ENCODE measurements around the gene GORASP1. TPM values are rescaled to one million over a fixed set of nuclear protein-coding genes. Genes with fewer than 3 reads are reported as not detected.
A peak's percentile ranks its signal among the peaks of the same experiment; 100 is the strongest.

Gene GORASP1
- total RNA-seq, 1 experiment from 2014 or later: 33.3 TPM

DNA sequence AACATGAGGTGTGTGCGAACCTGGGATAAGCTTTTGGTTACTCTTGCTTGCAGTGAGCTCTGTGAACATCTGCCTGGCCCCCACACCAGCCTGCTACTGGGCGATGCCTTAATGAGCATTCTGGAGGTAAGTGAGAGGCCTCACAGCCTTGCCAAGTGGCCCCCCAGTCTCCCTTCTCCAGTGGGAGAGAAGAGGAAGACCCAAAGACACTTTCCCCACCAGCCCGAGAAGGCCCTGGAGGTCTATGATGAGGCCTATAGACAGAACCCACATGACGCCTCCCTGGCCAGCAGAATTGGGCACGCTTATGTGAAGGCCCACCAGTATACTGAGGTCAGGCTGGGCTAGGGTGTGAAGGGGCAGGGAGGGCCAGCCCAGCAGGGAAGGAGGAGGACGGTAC is 22.6 kb upstream of the GORASP1 start:
- no peak for DNase-seq (ENCODE audit: low read depth)
- in situ Hi-C loops (cut with HindIII; ENCODE audit: low pct_unique_long_range_greater_than_20kb, low sequenced_read_pairs): no loop called here

DNA sequence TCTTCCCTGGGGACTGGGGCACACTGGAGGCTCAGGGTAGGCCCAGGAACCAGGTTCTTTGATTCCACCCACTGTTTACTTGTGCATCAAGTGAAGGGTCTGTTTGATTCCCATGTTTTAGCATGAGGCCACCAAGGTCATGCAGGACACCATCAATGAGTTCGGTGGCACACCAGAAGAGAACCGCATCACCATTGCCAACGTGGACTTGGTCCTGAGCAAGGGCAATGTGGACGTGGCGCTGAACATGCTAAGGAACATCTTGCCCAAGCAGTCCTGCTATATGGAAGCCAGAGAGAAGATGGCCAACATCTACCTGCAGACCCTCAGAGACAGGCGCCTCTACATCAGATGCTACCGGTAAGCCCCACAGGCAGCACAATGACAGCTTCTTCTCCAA is 21.5 kb upstream of the GORASP1 start:
- DNase-seq (ENCODE audit: low read depth): no peak
- in situ Hi-C loops (cut with HindIII; ENCODE audit: low pct_unique_long_range_greater_than_20kb, low sequenced_read_pairs): no loop called here

GRCh38 chr3:39127908-39128304 is 20.5 kb upstream of the GORASP1 start:
- in situ Hi-C loops (cut with HindIII; ENCODE audit: low pct_unique_long_range_greater_than_20kb, low sequenced_read_pairs): no loop called here
- DNase-seq (ENCODE audit: low read depth): no peak

GRCh38 chr3:39127269-39127907 is 20.0 kb upstream of the GORASP1 start:
- DNase-seq (ENCODE audit: low read depth): no peak
- in situ Hi-C loops (cut with HindIII; ENCODE audit: low pct_unique_long_range_greater_than_20kb, low sequenced_read_pairs): no loop called here

- DNase-seq (ENCODE audit: low read depth): peak; percentile 28
- in situ Hi-C loops (cut with HindIII; ENCODE audit: low pct_unique_long_range_greater_than_20kb, low sequenced_read_pairs): no loop called here
Measured at GRCh38 chr3:39126532-39127071, 19.2 kb upstream of the GORASP1 start.

DNA sequence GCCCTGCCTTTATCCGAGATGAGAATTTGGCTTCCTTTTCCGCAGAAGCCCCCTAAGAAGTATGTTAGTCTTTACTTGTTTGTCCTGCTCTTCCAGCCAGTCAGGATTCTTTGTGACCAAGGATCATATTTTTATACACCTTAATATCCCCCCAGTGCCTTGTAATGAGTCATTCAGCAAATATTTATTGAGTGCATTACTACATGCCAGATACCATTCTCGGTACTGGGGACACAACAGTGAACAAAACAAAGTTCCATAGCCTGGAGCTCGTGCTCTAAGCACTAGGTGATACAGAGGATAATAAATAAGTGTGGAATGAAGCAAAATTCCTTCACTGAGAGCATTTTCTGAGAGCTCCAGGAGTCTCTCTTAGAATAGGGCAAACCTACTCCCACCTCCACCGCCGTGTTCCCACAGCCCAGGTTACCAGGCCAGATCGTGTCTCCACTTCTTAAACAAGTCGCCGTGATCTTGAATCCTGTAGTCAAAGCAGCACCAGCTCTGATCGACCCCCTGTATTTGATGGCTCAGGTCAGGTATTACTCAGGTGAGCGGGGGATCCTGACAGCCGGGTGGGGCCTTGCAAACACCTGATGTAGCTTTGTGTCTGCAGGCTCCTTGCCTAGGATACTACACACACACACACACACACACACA is 18.5 kb upstream of the GORASP1 start:
- in situ Hi-C loops (cut with HindIII; ENCODE audit: low pct_unique_long_range_greater_than_20kb, low sequenced_read_pairs): no loop called here

GRCh38 chr3:39124876-39125840 is 17.7 kb upstream of the GORASP1 start:
- DNase-seq (ENCODE audit: low read depth): no peak
- in situ Hi-C loops (cut with HindIII; ENCODE audit: low pct_unique_long_range_greater_than_20kb, low sequenced_read_pairs): no loop called here

More for the DNA sequence above, 18.5 kb upstream of the GORASP1 start:
- peak; percentile 26 for DNase-seq (ENCODE audit: low read depth)

DNA sequence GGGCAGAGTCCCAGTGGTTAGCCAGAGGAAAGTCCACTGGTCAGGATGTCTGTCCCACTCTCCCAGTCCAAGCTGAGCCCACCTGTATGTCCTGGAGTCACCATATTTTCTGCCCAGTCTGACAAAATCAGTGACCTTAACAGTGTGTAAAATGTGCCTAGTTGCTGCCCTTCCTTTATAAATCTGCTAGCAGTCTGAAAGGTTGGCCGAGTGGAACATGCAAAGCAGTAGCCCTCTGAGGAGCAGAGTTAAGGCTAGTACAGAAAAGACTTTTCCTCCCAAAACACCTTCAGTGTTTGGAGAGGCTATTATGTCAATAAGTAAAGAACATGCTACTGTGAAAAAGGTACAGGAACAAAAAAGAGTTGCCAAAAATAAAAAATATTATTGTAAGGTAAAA is 15.4 kb upstream of the GORASP1 start:
- in situ Hi-C loops (cut with HindIII; ENCODE audit: low pct_unique_long_range_greater_than_20kb, low sequenced_read_pairs): no loop called here
- DNase-seq (ENCODE audit: low read depth): no peak

- in situ Hi-C loops (cut with HindIII; ENCODE audit: low pct_unique_long_range_greater_than_20kb, low sequenced_read_pairs): no loop called here
- DNase-seq (ENCODE audit: low read depth): no peak
Measured at GRCh38 chr3:39121621-39122020, 14.2 kb upstream of the GORASP1 start.

DNA sequence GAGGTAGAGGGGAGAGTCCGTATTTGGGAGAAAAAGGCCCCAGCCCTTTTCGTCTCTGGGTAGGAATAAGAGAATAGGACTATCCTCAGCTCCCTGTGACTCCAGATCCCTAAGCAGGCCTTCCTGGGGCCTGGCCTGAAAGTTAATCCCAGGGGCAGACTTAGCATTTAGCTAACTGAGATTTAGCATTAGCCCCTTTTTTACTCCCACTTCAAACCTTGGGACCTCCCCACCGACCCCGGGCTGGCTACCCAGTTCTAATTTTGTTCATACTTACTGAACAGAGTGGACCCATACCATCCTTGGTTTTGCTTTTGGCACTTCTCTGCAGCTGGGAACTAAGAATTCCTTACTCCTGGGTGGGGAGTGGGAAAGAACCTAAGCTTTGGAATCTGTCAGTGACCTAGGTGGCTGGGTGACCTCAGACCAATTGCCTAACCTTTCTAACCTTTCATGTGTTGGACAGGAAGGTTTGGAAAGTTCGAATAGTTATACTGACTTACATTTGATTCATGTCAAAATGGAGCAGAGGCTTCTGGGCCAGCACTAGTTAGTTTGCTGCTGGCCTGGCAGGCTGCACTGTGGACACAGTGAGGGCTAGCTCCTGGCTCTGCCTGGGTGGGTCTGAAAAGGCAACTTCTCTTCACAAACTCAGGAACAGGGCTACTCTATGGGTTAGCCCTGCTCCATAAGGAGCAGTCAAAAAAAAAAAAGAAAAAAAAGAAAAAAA is 11.7 kb upstream of the GORASP1 start:
- in situ Hi-C loops (cut with HindIII; ENCODE audit: low pct_unique_long_range_greater_than_20kb, low sequenced_read_pairs): no loop called here

DNA sequence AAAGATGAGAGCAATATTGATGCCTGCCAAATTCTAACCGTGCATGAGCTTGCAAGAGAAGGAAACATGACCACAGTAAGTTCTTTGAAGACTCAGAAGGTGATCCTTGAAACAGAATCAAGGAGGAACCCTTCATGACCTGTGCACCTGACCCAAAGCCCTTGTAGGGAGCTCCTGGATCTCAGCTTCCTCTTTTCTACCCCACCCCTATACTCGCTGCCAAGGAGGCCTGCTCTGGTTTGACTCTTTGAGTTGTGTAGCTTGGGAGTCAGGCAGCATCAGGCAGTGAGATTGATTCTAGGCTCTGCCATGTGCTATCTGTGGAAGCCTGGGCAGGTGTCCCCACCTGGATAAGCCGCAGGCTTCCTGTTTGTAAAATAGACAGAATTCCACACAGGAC is 10.7 kb upstream of the GORASP1 start:
- no peak for DNase-seq (ENCODE audit: low read depth)
- in situ Hi-C loops (cut with HindIII; ENCODE audit: low pct_unique_long_range_greater_than_20kb, low sequenced_read_pairs): no loop called here

More for the DNA sequence above, 11.7 kb upstream of the GORASP1 start:
- DNase-seq (ENCODE audit: low read depth): no peak

DNA sequence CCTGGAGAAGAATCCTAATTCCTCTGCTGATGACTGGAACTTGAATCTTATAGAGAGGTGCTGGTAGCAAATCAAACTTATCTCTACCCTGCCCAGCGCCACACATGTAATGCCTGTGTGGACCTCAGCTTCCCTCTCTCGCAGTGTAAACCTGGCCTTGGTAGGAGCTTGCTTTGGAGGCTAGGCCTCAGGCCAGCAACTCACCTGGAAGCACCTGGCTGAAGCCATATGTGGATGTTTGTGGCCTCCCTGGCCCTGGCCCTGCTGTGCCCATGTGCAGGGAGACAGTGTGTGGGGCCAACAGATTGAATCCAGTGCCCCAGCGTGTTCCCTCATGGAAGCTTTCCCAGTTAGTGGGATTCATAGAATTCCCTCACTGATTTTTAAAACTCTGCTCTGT is 8.4 kb upstream of the GORASP1 start:
- in situ Hi-C loops (cut with HindIII; ENCODE audit: low pct_unique_long_range_greater_than_20kb, low sequenced_read_pairs): no loop called here
- no peak for DNase-seq (ENCODE audit: low read depth)

DNA sequence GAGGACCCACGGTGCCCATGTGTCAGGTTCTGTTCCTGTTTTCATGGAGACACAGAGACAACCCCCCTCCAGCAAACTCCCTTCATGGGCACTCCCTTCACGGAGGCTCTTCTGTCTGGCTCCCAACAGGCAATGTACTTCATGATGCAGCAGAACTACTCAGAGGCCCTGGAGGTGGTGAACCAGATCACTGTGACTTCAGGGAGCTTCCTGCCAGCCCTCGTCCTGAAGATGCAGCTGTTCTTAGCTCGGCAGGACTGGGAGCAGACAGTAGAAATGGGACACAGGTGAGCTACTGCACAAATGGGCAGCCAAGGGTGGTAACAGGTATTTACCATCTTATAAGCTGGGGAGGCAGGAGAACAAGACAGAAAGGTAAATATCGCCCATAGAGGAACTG is 7.0 kb upstream of the GORASP1 start:
- in situ Hi-C loops (cut with HindIII; ENCODE audit: low pct_unique_long_range_greater_than_20kb, low sequenced_read_pairs): no loop called here
- no peak for DNase-seq (ENCODE audit: low read depth)

- in situ Hi-C loops (cut with HindIII; ENCODE audit: low pct_unique_long_range_greater_than_20kb, low sequenced_read_pairs): no loop called here
- no peak for DNase-seq (ENCODE audit: low read depth)
Measured at GRCh38 chr3:39113291-39113690, 5.9 kb upstream of the GORASP1 start.

DNA sequence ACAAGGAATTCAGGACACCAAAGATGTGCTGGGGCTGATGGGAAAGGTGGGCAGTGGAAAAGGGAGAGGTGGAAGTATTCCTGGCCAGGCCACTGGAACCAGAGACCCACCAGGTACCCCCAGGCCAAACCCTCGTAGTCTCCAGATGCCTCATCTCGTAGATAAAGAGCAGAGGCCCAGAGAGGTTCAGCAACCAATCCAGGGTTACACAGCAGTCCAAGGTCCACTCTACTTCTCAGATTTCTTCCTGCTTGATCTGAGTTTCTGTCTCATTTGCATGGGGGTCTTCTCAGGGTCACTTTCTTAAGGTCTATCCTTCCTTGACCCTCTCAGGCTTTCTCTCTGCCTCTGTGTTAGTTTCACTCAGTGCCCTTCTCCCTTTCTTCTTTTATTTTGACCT is 5.1 kb upstream of the GORASP1 start:
- in situ Hi-C loops (cut with HindIII; ENCODE audit: low pct_unique_long_range_greater_than_20kb, low sequenced_read_pairs): no loop called here
- no peak for DNase-seq (ENCODE audit: low read depth)

- in situ Hi-C loops (cut with HindIII; ENCODE audit: low pct_unique_long_range_greater_than_20kb, low sequenced_read_pairs): no loop called here
- DNase-seq (ENCODE audit: low read depth): no peak
Measured at GRCh38 chr3:39112113-39112512, 4.7 kb upstream of the GORASP1 start.

DNA sequence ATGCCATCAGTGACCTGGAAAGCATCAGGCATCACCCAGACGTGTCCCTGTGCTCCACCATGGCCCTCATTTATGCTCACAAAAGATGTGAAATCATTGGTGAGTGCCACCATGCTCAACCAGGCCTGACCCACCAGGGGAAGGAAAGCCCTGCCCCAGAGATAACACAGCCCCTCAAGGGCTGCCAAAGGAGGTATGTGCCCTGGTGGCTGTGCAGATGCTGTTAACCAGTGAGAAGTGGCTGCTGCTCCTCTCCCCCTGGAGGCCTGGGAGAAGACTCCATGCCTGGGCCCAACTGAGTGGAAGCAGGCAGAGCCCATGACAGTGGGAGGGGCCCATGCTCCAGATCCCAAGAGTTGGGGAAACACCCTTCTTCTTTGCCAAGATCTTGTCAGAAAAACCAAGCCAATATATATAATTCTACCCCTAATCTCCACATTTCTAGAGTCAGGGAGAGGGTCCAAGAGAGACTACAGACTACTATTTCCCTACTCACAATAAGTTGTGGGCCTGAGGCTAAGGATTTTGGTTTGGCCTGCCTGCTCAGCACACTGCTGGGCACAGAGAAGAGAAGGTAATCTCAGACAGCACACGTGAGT is 2.7 kb upstream of the GORASP1 start:
- no peak for DNase-seq (ENCODE audit: low read depth)
- in situ Hi-C loops (cut with HindIII; ENCODE audit: low pct_unique_long_range_greater_than_20kb, low sequenced_read_pairs): no loop called here

- in situ Hi-C loops (cut with HindIII; ENCODE audit: low pct_unique_long_range_greater_than_20kb, low sequenced_read_pairs): no loop called here
Measured at GRCh38 chr3:39109086-39109485, 1.7 kb upstream of the GORASP1 start.

More at GRCh38 chr3:39109086-39109485, 1.7 kb upstream of the GORASP1 start:
- no peak for DNase-seq (ENCODE audit: low read depth)

Measured in Caki2 (cell line).